HCT116 (cell line): ENCODE measurements around the gene BRINP3. TPM values are rescaled to one million over a fixed set of nuclear protein-coding genes. Genes with fewer than 3 reads are reported as not detected.

Experiments used
- ATAC-seq: fragments of 200-7000 bp; cut with Tn5 transposase; 2 replicates; pipeline ENCODE4 v1.9.1; 2020; ENCODE audit warnings: mild to moderate bottlenecking, moderate library complexity
- BruUV-seq: library from RNA; stranded (reverse); fragments of 400-500 nt; replicated peaks from 2 replicates; lab custom pipeline; 2021; lab: Mats Ljungman, UMichigan
- CTCF ChIA-PET: fragments of 300-600 bp; sonication (Branson Sonifier 250); formaldehyde crosslinking; loops from one replicate; lab custom pipeline; 2021; ENCODE audit warnings: antibody characterized with exemption; lab: Charles Lee
- POLR2A ChIA-PET: fragments of 300-600, 350-600 bp; sonication (Branson Sonifier 250); formaldehyde crosslinking; loops from one replicate; lab custom pipeline; 2021; ENCODE audit warnings: antibody characterized with exemption; lab: Charles Lee
- RAD21 ChIA-PET, 2 experiments: fragments of 300-600 bp; sonication (Branson Sonifier 250); formaldehyde crosslinking; loops; one replicate each; lab custom pipeline; 2023; ENCODE audit warnings: low total read pairs in 2 of 2; ENCODE audit not compliant: uncharacterized antibody in 2 of 2, unreplicated experiment in 2 of 2, low non-redundant PET in 1 of 2; lab: Charles Lee
- DNase-seq: peaks from one replicate; pipeline ENCODE4 v3.0.0-alpha.2; 2010; ENCODE audit warnings: low read depth, low spot score
- H2AFZ ChIP-seq: fragments of 200-600 bp; shearing (Covaris generic), sonication (generic); 2 replicates; pipeline ENCODE4 v1.6.1; 2017; ENCODE audit warnings: low read depth, mixed run types, mixed read lengths, antibody characterized with exemption, low read length; ENCODE audit not compliant: poor library complexity, severe bottlenecking
- H3K27ac ChIP-seq: 2 replicates; pipeline ENCODE4 v1.5.1; 2012; ENCODE audit warnings: low read depth, low read length
- H3K27me3 ChIP-seq: fragments of 200-600 bp; sonication (generic); 2 replicates; pipeline ENCODE4 v1.6.1; 2016; ENCODE audit warnings: mixed run types, low read length, mixed read lengths; ENCODE audit not compliant: insufficient read depth
- H3K36me3 ChIP-seq, 2 experiments: fragments of 200-500 bp in 1 of 2; fragments of 200-600 bp in 1 of 2; sonication (Bioruptor generic) in 1 of 2; sonication (generic) in 1 of 2; 2 replicates each; pipeline versions ENCODE4 v1.5.1 to v1.6.1; 2014 to 2016; ENCODE audit warnings: low read length in 2 of 2, inconsistent platforms in 1 of 2, mixed read lengths in 1 of 2, mixed run types in 1 of 2; ENCODE audit not compliant: insufficient read depth in 2 of 2, control insufficient read depth in 1 of 2
- H3K4me1 ChIP-seq, 2 experiments: fragments of 200-600 bp in 1 of 2; sonication (generic) in 1 of 2; 2 replicates each; pipeline versions ENCODE4 v1.5.1 to v1.6.1; 2012 to 2017; ENCODE audit warnings: low read length in 2 of 2, inconsistent platforms in 1 of 2, mild to moderate bottlenecking in 1 of 2, mixed read lengths in 1 of 2, mixed run types in 1 of 2, moderate library complexity in 1 of 2; ENCODE audit not compliant: insufficient read depth in 2 of 2, control insufficient read depth in 1 of 2
- H3K4me2 ChIP-seq: fragments of 200-600 bp; sonication (generic); 2 replicates; pipeline ENCODE4 v1.6.1; 2017; ENCODE audit warnings: mixed run types, low read length, mixed read lengths
- H3K4me3 ChIP-seq, 2 experiments: fragments of 200-600 bp in 1 of 2; sonication (generic) in 1 of 2; replicated peaks in 1 of 2; 2 replicates each; pipeline ENCODE4 v1.5.1; 2011 to 2016; ENCODE audit warnings: low read length in 2 of 2, control low read depth in 1 of 2, low read depth in 1 of 2, mild to moderate bottlenecking in 1 of 2, mixed read lengths in 1 of 2, mixed run types in 1 of 2
- H3K79me2 ChIP-seq: fragments of 200-600 bp; sonication (generic); 2 replicates; pipeline ENCODE4 v1.6.1; 2017; ENCODE audit warnings: mild to moderate bottlenecking, mixed run types, low read length, moderate library complexity, mixed read lengths; ENCODE audit not compliant: insufficient read depth
- H3K9ac ChIP-seq: fragments of 200-600 bp; sonication (generic); 2 replicates; pipeline ENCODE4 v1.6.1; 2016; ENCODE audit warnings: low read length, mixed read lengths
- H3K9me2 ChIP-seq: fragments of 200-600 bp; sonication (generic), shearing (Covaris generic); 2 replicates; pipeline ENCODE4 v1.6.1; 2017; ENCODE audit warnings: mixed run types, mild to moderate bottlenecking, moderate library complexity; ENCODE audit not compliant: insufficient read depth
- H3K9me3 ChIP-seq, 2 experiments: fragments of 200-500 bp in 1 of 2; fragments of 200-600 bp in 1 of 2; sonication (Bioruptor generic) in 1 of 2; sonication (generic) in 1 of 2; 2 replicates each; pipeline ENCODE4 v1.6.1; 2014 to 2017; ENCODE audit warnings: low read length in 2 of 2, mixed read lengths in 2 of 2, inconsistent platforms in 1 of 2, low read depth in 1 of 2, mild to moderate bottlenecking in 1 of 2, mixed run types in 1 of 2, moderate library complexity in 1 of 2; ENCODE audit not compliant: control insufficient read depth in 1 of 2, insufficient read depth in 1 of 2
- H4K20me1 ChIP-seq: fragments of 200-600 bp; sonication (generic), shearing (Covaris generic); 2 replicates; pipeline ENCODE4 v1.6.1; 2017; ENCODE audit warnings: mixed run types, mild to moderate bottlenecking, moderate library complexity; ENCODE audit not compliant: insufficient read depth
- CBX3 ChIP-seq: IDR thresholded peaks from 2 replicates; pipeline ENCODE4 v1.6.1; 2012; ENCODE audit warnings: low read depth
- CEBPB ChIP-seq: IDR thresholded peaks from 2 replicates; pipeline ENCODE4 v1.6.1; 2012; ENCODE audit warnings: low read depth
- ELF1 ChIP-seq: IDR thresholded peaks from 2 replicates; pipeline ENCODE4 v1.6.1; 2012; ENCODE audit warnings: low read depth, borderline replicate concordance
- POLR2A ChIP-seq: IDR thresholded peaks from 2 replicates; pipeline ENCODE4 v1.7.0; 2011; ENCODE audit warnings: borderline replicate concordance; ENCODE audit not compliant: insufficient read depth, insufficient read length; ENCODE audit errors: extremely low read depth
- POLR2AphosphoS5 ChIP-seq: IDR thresholded peaks from 2 replicates; pipeline ENCODE4 v1.6.1; 2011; ENCODE audit warnings: mild to moderate bottlenecking, low read depth, low read length, moderate library complexity
- SIN3A ChIP-seq: IDR thresholded peaks from 2 replicates; pipeline ENCODE4 v1.6.1; 2012; ENCODE audit warnings: low read depth
- SP1 ChIP-seq: IDR thresholded peaks from 2 replicates; pipeline ENCODE4 v1.6.1; 2012; ENCODE audit warnings: low read depth
- SRF ChIP-seq: IDR thresholded peaks from 2 replicates; pipeline ENCODE4 v1.6.1; 2012; ENCODE audit warnings: low read depth
- YY1 ChIP-seq: IDR thresholded peaks from 2 replicates; pipeline ENCODE4 v1.6.1; 2011; ENCODE audit warnings: low read length, low read depth, moderate library complexity, mild to moderate bottlenecking; ENCODE audit not compliant: insufficient replicate concordance; ENCODE audit errors: extremely low read depth
- ZFX ChIP-seq: fragments of 450-650 bp; IDR thresholded peaks from 2 replicates; pipeline ENCODE4 v1.6.1; 2017
- intact Hi-C: fragments of 100-400 bp; cut with micrococcal nuclease; formaldehyde crosslinking; loops from 2 replicates; pipeline ENCODE4 v1.10.0; 2022
- total RNA-seq: library from RNA; stranded (reverse); gene quantifications from one replicate; pipeline ENCODE4 v1.2.1, GENCODE V29; 2021; ENCODE audit not compliant: unreplicated experiment
- TF ChIP-seq, protein P1 (sequence below): IDR thresholded peaks from 2 replicates; pipeline ENCODE4 v1.6.1; 2012
- TF ChIP-seq, protein P2 (sequence below): IDR thresholded peaks from 2 replicates; pipeline ENCODE4 v1.6.1; 2012; ENCODE audit warnings: low read depth
- TF ChIP-seq, protein P3 (sequence below): IDR thresholded peaks from 2 replicates; pipeline ENCODE4 v1.6.1; 2011; ENCODE audit warnings: mild to moderate bottlenecking, low read length, moderate library complexity; ENCODE audit not compliant: insufficient replicate concordance; ENCODE audit errors: extremely low read depth

The BRINP3 gene
- total RNA-seq, 1 experiment from 2014 or later = not detected

DNA sequence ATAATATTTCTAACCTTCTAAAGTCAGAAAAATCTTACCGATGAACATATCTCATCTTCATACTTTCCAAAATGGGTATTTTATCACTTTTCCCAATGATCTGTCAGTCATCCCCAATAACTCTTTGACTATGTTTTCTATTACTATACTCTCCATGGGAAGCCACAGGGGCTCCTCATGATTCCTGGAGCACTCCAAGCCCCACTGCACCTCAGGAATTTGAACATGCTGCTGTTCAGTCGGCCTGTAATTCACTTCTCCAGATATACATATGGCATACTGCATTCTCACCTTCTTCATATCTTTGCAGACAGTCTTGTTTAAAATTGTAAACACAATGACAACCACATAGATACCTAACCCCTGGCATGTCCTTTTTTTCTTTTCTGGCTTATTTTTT, 333.0 kb downstream of the BRINP3 start:
- H2AFZ ChIP-seq = no peak overlapping the region
- no TSS peak for BruUV-seq

DNA sequence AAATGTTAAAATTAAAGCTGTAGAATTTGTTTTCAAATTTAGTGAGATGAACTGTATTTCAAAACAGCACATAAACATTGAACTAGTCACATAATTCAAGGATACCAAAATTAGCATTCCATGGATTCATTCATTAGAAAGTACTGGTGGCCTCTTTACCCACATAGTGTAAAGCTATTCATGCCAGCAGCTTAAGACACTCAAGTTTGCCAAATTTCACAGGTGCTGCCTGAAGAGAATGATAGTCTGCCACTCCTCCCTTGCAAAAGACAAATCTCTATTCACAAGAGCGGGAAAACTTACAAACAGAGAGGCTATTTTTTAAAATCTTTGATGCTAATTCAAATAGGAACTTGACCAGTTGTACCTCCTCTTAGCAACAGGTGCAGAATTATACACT, 337.0 kb downstream of the BRINP3 start:
- CTCF ChIA-PET = no interaction called here
- POLR2A ChIA-PET = no interaction called here
- H3K4me1 ChIP-seq = no peaks in the 10 kb centered on the region
- H3K9ac ChIP-seq = no peak overlapping the region
- H3K9me3 ChIP-seq = no peaks in the 10 kb centered on the region
- no peaks in the 10 kb centered on the region for H3K79me2 ChIP-seq
- no peak overlapping the region for H3K4me2 ChIP-seq
- no peak for ATAC-seq
- intact Hi-C loops = no loop called here
- H3K4me3 ChIP-seq = no peak overlapping the region
- H3K9me2 ChIP-seq = no peaks in the 10 kb centered on the region
- H2AFZ ChIP-seq = no peak overlapping the region
- no peaks in the 10 kb centered on the region for H4K20me1 ChIP-seq
- no TSS peak for BruUV-seq
- H3K27me3 ChIP-seq = no peaks in the 10 kb centered on the region
- H3K36me3 ChIP-seq = no peaks in the 10 kb centered on the region
- no peak overlapping the region for H3K27ac ChIP-seq
- no peak for DNase-seq
- RAD21 ChIA-PET = no interaction called here
- TF ChIP-seq, protein P1, sequence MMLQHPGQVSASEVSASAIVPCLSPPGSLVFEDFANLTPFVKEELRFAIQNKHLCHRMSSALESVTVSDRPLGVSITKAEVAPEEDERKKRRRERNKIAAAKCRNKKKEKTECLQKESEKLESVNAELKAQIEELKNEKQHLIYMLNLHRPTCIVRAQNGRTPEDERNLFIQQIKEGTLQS = no peak
- TF ChIP-seq, protein P2, sequence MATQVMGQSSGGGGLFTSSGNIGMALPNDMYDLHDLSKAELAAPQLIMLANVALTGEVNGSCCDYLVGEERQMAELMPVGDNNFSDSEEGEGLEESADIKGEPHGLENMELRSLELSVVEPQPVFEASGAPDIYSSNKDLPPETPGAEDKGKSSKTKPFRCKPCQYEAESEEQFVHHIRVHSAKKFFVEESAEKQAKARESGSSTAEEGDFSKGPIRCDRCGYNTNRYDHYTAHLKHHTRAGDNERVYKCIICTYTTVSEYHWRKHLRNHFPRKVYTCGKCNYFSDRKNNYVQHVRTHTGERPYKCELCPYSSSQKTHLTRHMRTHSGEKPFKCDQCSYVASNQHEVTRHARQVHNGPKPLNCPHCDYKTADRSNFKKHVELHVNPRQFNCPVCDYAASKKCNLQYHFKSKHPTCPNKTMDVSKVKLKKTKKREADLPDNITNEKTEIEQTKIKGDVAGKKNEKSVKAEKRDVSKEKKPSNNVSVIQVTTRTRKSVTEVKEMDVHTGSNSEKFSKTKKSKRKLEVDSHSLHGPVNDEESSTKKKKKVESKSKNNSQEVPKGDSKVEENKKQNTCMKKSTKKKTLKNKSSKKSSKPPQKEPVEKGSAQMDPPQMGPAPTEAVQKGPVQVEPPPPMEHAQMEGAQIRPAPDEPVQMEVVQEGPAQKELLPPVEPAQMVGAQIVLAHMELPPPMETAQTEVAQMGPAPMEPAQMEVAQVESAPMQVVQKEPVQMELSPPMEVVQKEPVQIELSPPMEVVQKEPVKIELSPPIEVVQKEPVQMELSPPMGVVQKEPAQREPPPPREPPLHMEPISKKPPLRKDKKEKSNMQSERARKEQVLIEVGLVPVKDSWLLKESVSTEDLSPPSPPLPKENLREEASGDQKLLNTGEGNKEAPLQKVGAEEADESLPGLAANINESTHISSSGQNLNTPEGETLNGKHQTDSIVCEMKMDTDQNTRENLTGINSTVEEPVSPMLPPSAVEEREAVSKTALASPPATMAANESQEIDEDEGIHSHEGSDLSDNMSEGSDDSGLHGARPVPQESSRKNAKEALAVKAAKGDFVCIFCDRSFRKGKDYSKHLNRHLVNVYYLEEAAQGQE = no peak
- TF ChIP-seq, protein P3, sequence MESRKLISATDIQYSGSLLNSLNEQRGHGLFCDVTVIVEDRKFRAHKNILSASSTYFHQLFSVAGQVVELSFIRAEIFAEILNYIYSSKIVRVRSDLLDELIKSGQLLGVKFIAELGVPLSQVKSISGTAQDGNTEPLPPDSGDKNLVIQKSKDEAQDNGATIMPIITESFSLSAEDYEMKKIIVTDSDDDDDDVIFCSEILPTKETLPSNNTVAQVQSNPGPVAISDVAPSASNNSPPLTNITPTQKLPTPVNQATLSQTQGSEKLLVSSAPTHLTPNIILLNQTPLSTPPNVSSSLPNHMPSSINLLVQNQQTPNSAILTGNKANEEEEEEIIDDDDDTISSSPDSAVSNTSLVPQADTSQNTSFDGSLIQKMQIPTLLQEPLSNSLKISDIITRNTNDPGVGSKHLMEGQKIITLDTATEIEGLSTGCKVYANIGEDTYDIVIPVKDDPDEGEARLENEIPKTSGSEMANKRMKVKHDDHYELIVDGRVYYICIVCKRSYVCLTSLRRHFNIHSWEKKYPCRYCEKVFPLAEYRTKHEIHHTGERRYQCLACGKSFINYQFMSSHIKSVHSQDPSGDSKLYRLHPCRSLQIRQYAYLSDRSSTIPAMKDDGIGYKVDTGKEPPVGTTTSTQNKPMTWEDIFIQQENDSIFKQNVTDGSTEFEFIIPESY = no peak
- no peak for TF ChIP-seq YY1
- no peak for TF ChIP-seq POLR2A
- no peak for TF ChIP-seq CEBPB
- TF ChIP-seq SRF = no peak
- no peak for TF ChIP-seq CBX3
- TF ChIP-seq POLR2AphosphoS5 = no peak

More for the DNA sequence above, 333.0 kb downstream of the BRINP3 start:
- Histone ChIP-seq H3K27ac (no peak overlapping the region), H3K36me3 (no peaks in the 10 kb centered on the region), H3K27me3 (no peaks in the 10 kb centered on the region), H4K20me1 (no peaks in the 10 kb centered on the region), H3K4me1 (no peaks in the 10 kb centered on the region), H3K79me2 (no peaks in the 10 kb centered on the region), H3K4me2 (no peak overlapping the region), H3K4me3 (no peak overlapping the region), H3K9me3 (no peaks in the 10 kb centered on the region), H3K9ac (no peak overlapping the region), H3K9me2 (no peaks in the 10 kb centered on the region)
- DNase-seq (no peak), ATAC-seq (no peak)
- no peak for TF ChIP-seq SIN3A
- no peak for TF ChIP-seq ZFX
- no peak for TF ChIP-seq ELF1
- TF ChIP-seq, protein P3 = no peak
- no peak for TF ChIP-seq SP1
- intact Hi-C loops = no loop called here
- ChIA-PET RAD21 (no interaction called here), POLR2A (no interaction called here), CTCF (no interaction called here)
